Stomach (tissue), 9 donors: Measurements from ENCODE around the gene ATP5F1D. TPM values are rescaled to one million over a fixed set of nuclear protein-coding genes. Genes with fewer than 3 reads are reported as not detected.
A peak's percentile ranks its signal among the peaks of the same experiment; 100 is the strongest.

Experiments
- DNase-seq, 2 donors: peaks; one replicate each; pipeline versions ENCODE4 v3.0.0 to v3.0.0-alpha.2; 2013 to 2019
- H3K27ac ChIP-seq, 5 donors: fragments of 200-600 bp in 4 of 5; sonication (generic) in 4 of 5; one replicate each; pipeline ENCODE4 v1.5.1; 2013 to 2019; ENCODE audit warnings: mild to moderate bottlenecking in 1 of 5, moderate library complexity in 1 of 5
- H3K27me3 ChIP-seq, 3 donors: fragments of 200-600 bp; sonication (generic); one replicate each; pipeline ENCODE4 v1.5.1; 2017 to 2019; ENCODE audit warnings: mixed run types in 1 of 3
- H3K36me3 ChIP-seq, 4 donors: fragments of 200-600 bp; sonication (generic); 1 replicate in 3 of 4; 2 replicates in 1 of 4; pipeline ENCODE4 v1.5.1; 2016 to 2019
- H3K4me1 ChIP-seq, 4 donors: fragments of 200-600 bp; sonication (generic); one replicate each; pipeline ENCODE4 v1.5.1; 2016 to 2019
- H3K4me3 ChIP-seq, 4 donors: fragments of 200-600 bp; sonication (generic) in 3 of 4; one replicate each; pipeline ENCODE4 v1.5.1; 2016 to 2019; ENCODE audit warnings: mild to moderate bottlenecking in 1 of 4
- H3K9me3 ChIP-seq, 4 donors: fragments of 200-600 bp; sonication (generic); one replicate each; pipeline ENCODE4 v1.5.1; 2016 to 2019
- EP300 ChIP-seq: sonication (generic); formaldehyde crosslinking; IDR thresholded peaks from one replicate; pipeline ENCODE4 v1.6.1; 2017; ENCODE audit warnings: antibody characterized with exemption
- POLR2A ChIP-seq, 4 donors: fragments of 450-650 bp; IDR thresholded peaks; one replicate each; pipeline ENCODE4 v1.6.1; 2016; ENCODE audit warnings: antibody characterized with exemption in 4 of 4, control low read depth in 2 of 4, mild to moderate bottlenecking in 1 of 4, moderate library complexity in 1 of 4
- POLR2AphosphoS5 ChIP-seq, 3 donors: sonication (generic); formaldehyde crosslinking; IDR thresholded peaks; one replicate each; pipeline ENCODE4 v1.6.1; 2016; ENCODE audit warnings: antibody characterized with exemption in 3 of 3
- WGBS, 5 donors: extraction: QIAGEN DNeasy Blood & Tissue Kit in 3 of 5; methylation state at CpG; one replicate each; pipeline versions ENCODE4 v1.1.5 to v1.1.7; 2013 to 2018; 5-methylcytosine and 5-hydroxymethylcytosine counted together
- intact Hi-C: fragments of 100-400 bp; cut with DNase I; formaldehyde crosslinking; loops from one replicate; pipeline ENCODE4 v1.15.1; 2023; ENCODE audit warnings: low total_unique reads
- polyA plus RNA-seq, 3 donors: library from polyadenylated mRNA; stranded (reverse); fragments of 200-250 nt; gene quantifications; one replicate each; pipeline ENCODE4 v1.2.3, GENCODE V29; 2013
- total RNA-seq, 5 donors: library from RNA; depleted of rRNA; stranded (reverse); fragments of >200 nt; gene quantifications; one replicate each; pipeline versions ENCODE4 v1.1.0 to v1.2.3, GENCODE V29; 2014 to 2016
- TF ChIP-seq, protein P1 (sequence below), 7 experiments: fragments of 450-650 bp in 4 of 7; fragments of 200-600 bp in 3 of 7; sonication (generic) in 3 of 7; IDR thresholded peaks; one replicate each; pipeline ENCODE4 v1.5.1; 2016 to 2019; ENCODE audit warnings: antibody characterized with exemption in 7 of 7, control low read depth in 2 of 7, mild to moderate bottlenecking in 1 of 7
- donor health status: healthy with polysubstance abuse.
- donor health status: Bipolar disorder and iron deficiency.
- donor health status: healthy.

ATP5F1D gene
- total and polyA plus RNA-seq, 8 donors = 26.4 to 905 (median 272) TPM

DNA sequence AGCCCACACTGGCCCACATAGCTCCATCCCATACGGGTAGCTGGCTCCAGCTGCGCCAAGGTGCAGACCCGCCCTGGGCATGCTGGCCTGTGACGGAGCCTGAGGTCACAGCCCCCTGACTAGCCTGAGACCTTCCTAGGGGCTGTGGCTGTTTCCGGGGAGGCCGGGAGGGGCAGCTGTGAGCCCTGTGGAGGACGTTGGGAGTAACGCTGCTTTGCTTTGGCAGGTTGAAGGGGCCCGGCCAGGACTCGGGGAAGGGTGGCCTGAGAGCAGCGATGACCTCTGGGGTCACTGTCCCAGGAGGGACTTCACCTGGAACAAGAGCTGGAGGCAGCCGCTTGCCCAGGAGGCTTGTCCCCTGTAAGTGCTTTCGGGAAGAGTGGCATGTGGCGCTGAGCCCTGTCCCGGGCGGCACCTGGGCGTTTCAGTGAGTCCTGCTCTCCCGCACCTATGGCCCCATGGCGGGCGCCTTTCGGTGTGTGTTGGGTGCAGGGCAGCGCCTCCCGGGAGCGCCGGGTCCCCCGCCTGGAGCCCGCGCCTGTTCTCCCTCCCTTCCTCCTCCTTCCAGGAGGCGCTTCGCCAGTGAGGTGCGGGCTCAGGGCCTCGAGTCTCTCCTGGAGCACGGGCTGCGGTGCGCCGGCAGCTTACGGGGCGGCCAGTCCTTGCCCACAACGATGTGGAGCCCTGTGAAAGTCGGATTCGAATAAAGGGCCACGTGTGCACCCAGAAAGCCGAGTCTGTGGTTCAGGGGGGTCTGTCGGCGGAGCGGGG lies 32.7 kb downstream of the ATP5F1D start:
- Histone ChIP-seq H3K27me3 (no peaks in the 10 kb centered on the region), H3K9me3 (no peaks in the 10 kb centered on the region), H3K27ac (peak overlapping the region; percentile 97 to 100 (median 99)), H3K36me3 (peaks cover 56 to 72% (median 65%) of the 10 kb centered on the region in 4 donors), H3K4me1 (peaks cover 61 to 79% (median 72%) of the 10 kb centered on the region in 4 donors), H3K4me3 (peak overlapping the region; percentile 66 to 76 (median 68))
- TF ChIP-seq POLR2AphosphoS5 (IDR thresholded peaks at IDR 0.05) (no peak), EP300 (no peak), POLR2A (IDR thresholded peaks at IDR 0.05) (no peak)
- TF ChIP-seq, protein P1, sequence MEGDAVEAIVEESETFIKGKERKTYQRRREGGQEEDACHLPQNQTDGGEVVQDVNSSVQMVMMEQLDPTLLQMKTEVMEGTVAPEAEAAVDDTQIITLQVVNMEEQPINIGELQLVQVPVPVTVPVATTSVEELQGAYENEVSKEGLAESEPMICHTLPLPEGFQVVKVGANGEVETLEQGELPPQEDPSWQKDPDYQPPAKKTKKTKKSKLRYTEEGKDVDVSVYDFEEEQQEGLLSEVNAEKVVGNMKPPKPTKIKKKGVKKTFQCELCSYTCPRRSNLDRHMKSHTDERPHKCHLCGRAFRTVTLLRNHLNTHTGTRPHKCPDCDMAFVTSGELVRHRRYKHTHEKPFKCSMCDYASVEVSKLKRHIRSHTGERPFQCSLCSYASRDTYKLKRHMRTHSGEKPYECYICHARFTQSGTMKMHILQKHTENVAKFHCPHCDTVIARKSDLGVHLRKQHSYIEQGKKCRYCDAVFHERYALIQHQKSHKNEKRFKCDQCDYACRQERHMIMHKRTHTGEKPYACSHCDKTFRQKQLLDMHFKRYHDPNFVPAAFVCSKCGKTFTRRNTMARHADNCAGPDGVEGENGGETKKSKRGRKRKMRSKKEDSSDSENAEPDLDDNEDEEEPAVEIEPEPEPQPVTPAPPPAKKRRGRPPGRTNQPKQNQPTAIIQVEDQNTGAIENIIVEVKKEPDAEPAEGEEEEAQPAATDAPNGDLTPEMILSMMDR (IDR thresholded peaks at IDR 0.05) = no peak
- WGBS, 5 donors = 59 to 83% (median 63%) methylated on average over 31 to 46 of the region's 46 CpGs
- intact Hi-C loops = no loop called here
- DNase-seq = peak in 1 of 2 donors; percentile 53

GRCh38 chr19:1274852-1275259 lies 33.3 kb downstream of the ATP5F1D start:
- Histone ChIP-seq H3K27ac (peak overlapping the region; percentile 97 to 100 (median 99)), H3K36me3 (peaks cover 59 to 78% (median 68%) of the 10 kb centered on the region in 4 donors), H3K4me3 (peak overlapping the region; percentile 66 to 76 (median 68)), H3K9me3 (no peaks in the 10 kb centered on the region), H3K4me1 (peaks cover 60 to 83% (median 71%) of the 10 kb centered on the region in 4 donors), H3K27me3 (no peaks in the 10 kb centered on the region)
- intact Hi-C loops = no loop called here
- WGBS, 5 donors = 23 to 38% (median 25%) methylated on average over 24 to 44 of the region's 44 CpGs
- TF ChIP-seq EP300 (no peak), POLR2A (IDR thresholded peaks at IDR 0.05) (no peak), POLR2AphosphoS5 (IDR thresholded peaks at IDR 0.05) (no peak)
- TF ChIP-seq, protein P1 (IDR thresholded peaks at IDR 0.05) = no peak
- DNase-seq = no peak

DNA sequence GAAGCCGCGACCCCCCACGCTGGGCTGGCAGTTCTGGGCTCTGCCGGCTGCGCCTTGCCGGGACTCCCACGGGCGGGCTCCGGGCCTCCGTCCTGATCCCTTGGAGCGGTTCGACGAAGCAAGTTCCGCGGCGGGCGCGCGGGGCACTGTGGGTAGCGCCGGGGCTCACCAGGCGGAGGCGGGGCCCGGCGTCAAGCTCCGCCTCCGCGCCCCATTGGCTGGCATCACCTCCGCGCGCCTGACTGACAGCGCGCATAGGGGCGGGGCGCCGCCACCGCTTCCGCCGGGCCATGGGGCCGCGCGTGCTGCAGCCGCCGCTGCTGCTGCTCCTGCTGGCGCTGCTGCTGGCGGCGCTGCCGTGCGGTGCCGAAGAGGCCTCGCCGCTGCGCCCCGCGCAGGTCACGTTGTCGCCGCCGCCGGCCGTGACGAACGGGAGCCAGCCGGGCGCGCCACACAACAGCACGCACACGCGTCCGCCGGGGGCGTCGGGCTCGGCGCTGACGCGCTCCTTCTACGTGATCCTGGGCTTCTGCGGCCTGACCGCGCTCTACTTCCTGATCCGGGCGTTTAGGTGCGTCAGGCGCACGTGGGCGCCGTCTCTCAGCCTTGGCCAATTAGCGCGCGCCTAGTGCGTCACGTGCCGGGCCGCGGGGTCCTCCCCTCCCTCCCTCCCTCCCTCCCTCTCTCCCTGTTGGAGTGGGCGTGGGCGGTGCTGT lies 33.9 kb downstream of the ATP5F1D start, which contains the start of gene FAM174C:
TSS of gene FAM174C (plus strand) at position 271 of the 716 bp plus-strand sequence. CDS start at position 291, 20 bp downstream.
- peak; percentile 96 to 98 for DNase-seq
- Histone ChIP-seq H3K4me1 (peaks cover 55 to 79% (median 67%) of the 10 kb centered on the region in 4 donors), H3K36me3 (peaks cover 59 to 79% (median 68%) of the 10 kb centered on the region in 4 donors), H3K27ac (peak within 1 kb of the TSS; percentile 97 to 100 (median 99)), H3K4me3 (peak within 1 kb of the TSS; percentile 66 to 76 (median 68)), H3K27me3 (no peaks in the 10 kb centered on the region), H3K9me3 (no peaks in the 10 kb centered on the region)
- intact Hi-C loops = no loop called here
- TF ChIP-seq EP300 (no peak), POLR2AphosphoS5 (IDR thresholded peaks at IDR 0.05) (peak; percentile 53 to 87 (median 55))
- 0 to 2% (median 0%) methylated on average over 28 to 98 of the region's 98 CpGs for WGBS, 5 donors

DNA sequence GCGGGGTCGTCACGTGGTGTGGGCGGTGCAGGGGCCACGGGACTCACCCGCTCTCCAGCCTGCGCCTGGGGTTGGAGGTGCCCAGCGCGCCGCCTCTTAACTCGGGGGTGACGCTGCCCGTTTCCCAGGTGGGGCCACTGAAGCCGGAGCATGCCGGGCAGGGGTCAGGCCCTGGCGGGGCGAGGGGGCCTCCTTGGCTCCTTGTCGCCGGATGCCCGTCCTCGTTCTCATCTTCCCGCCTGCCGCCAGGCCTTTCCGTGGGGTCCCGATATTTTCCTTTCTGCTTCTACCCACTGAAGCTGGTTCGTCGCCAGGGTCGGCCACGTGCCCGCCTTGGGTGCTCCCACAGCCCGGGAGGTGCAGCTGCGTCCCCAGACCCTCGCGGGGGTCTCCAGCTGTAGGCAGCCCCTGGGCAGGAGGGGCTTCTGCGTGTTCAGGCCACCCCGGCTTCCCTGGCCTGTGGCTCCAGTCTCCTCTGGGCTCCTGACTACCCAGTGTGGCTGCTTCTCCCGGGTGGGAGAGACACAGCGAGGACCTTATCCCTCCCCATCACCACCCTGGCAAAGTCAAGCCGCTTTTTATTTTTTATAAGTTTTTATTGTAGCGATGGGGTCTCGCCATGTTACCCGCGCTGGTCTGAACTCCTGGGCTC lies 34.6 kb downstream of the ATP5F1D start:
- peak overlapping the region; percentile 66 to 76 (median 68) for H3K4me3 ChIP-seq
- H3K27me3 ChIP-seq = peaks cover 0 to 1% (median 0%) of the 10 kb centered on the region in 3 donors
- H3K4me1 ChIP-seq = peaks cover 48 to 72% (median 61%) of the 10 kb centered on the region in 4 donors
- H3K9me3 ChIP-seq = no peaks in the 10 kb centered on the region
- TF ChIP-seq POLR2A (IDR thresholded peaks at IDR 0.05) (no peak), POLR2AphosphoS5 (IDR thresholded peaks at IDR 0.05) (no peak), EP300 (no peak)
- TF ChIP-seq, protein P1 (IDR thresholded peaks at IDR 0.05) = no peak
- DNase-seq = no peak
- H3K36me3 ChIP-seq = peaks cover 56 to 72% (median 64%) of the 10 kb centered on the region in 4 donors
- 9 to 33% (median 11%) methylated on average over 11 to 43 of the region's 43 CpGs for WGBS, 5 donors
- H3K27ac ChIP-seq = peak overlapping the region; percentile 97 to 100 (median 99)
- intact Hi-C loops = no loop called here
